HL-60 (cell line): ENCODE results near the gene CELF2.

Experiments
- DNase-seq, 2 experiments: peaks; one replicate each; pipeline ENCODE4 v3.0.0-alpha.2; 2010 to 2020; ENCODE audit warnings: low read depth in 1 of 2, low spot score in 1 of 2
- H3K27ac ChIP-seq: fragments of 250-450 bp; sonication (Bioruptor Pico); replicated peaks from 2 replicates; pipeline ENCODE4 v1.5.1; 2020; ENCODE audit warnings: mild to moderate bottlenecking, moderate library complexity
- H3K27me3 ChIP-seq: fragments of 250-450 bp; sonication (Bioruptor Pico); 2 replicates; pipeline ENCODE4 v1.5.1; 2021; ENCODE audit warnings: mild to moderate bottlenecking, moderate library complexity; ENCODE audit not compliant: insufficient read depth, poor library complexity, severe bottlenecking
- H3K4me3 ChIP-seq: replicated peaks from 2 replicates; pipeline ENCODE4 v1.5.1; 2011; ENCODE audit warnings: mild to moderate bottlenecking, control low read depth, low read length; ENCODE audit not compliant: insufficient read depth
- GABPA ChIP-seq: IDR thresholded peaks from 2 replicates; pipeline ENCODE4 v1.6.1; 2012; ENCODE audit warnings: low read depth
- POLR2AphosphoS5 ChIP-seq: IDR thresholded peaks from 2 replicates; pipeline ENCODE4 v1.6.1; 2012; ENCODE audit warnings: low read depth
- SPI1 ChIP-seq: IDR thresholded peaks from 2 replicates; pipeline ENCODE4 v1.6.1; 2012; ENCODE audit warnings: low read depth, mild to moderate bottlenecking, borderline replicate concordance
- TF ChIP-seq, protein P1 (sequence below): IDR thresholded peaks from 2 replicates; pipeline ENCODE4 v1.6.1; 2012; ENCODE audit warnings: low read depth; ENCODE audit not compliant: insufficient replicate concordance
- TF ChIP-seq, protein P2 (sequence below): IDR thresholded peaks from one replicate; pipeline ENCODE4 v1.5.1; 2011; ENCODE audit warnings: low read length, control low read depth, inconsistent platforms; ENCODE audit not compliant: insufficient read depth

CELF2 gene

DNA sequence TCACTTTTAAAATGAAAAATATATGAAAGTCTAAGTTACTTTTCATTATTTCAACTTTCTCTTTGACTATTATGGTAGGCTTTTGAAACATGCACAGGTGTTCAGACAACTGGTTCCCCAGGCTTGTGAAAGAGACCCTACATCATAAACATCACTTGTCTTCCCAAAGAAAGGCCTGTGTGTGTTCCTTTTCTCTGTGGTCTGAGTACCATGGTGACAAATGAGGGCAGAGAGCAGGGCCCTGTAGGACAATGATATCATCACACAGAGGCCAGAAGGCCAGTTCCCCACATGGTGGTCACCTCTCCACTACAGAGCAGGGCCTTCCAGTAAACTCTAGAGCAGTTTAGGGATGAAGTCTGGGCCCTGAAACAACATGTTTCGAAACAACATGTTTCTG is 305.0 kb downstream of the CELF2 start:
- TF ChIP-seq POLR2AphosphoS5 (no peak), GABPA (no peak), SPI1 (no peak)
- TF ChIP-seq, protein P1, sequence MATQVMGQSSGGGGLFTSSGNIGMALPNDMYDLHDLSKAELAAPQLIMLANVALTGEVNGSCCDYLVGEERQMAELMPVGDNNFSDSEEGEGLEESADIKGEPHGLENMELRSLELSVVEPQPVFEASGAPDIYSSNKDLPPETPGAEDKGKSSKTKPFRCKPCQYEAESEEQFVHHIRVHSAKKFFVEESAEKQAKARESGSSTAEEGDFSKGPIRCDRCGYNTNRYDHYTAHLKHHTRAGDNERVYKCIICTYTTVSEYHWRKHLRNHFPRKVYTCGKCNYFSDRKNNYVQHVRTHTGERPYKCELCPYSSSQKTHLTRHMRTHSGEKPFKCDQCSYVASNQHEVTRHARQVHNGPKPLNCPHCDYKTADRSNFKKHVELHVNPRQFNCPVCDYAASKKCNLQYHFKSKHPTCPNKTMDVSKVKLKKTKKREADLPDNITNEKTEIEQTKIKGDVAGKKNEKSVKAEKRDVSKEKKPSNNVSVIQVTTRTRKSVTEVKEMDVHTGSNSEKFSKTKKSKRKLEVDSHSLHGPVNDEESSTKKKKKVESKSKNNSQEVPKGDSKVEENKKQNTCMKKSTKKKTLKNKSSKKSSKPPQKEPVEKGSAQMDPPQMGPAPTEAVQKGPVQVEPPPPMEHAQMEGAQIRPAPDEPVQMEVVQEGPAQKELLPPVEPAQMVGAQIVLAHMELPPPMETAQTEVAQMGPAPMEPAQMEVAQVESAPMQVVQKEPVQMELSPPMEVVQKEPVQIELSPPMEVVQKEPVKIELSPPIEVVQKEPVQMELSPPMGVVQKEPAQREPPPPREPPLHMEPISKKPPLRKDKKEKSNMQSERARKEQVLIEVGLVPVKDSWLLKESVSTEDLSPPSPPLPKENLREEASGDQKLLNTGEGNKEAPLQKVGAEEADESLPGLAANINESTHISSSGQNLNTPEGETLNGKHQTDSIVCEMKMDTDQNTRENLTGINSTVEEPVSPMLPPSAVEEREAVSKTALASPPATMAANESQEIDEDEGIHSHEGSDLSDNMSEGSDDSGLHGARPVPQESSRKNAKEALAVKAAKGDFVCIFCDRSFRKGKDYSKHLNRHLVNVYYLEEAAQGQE: no peak
- TF ChIP-seq, protein P2, sequence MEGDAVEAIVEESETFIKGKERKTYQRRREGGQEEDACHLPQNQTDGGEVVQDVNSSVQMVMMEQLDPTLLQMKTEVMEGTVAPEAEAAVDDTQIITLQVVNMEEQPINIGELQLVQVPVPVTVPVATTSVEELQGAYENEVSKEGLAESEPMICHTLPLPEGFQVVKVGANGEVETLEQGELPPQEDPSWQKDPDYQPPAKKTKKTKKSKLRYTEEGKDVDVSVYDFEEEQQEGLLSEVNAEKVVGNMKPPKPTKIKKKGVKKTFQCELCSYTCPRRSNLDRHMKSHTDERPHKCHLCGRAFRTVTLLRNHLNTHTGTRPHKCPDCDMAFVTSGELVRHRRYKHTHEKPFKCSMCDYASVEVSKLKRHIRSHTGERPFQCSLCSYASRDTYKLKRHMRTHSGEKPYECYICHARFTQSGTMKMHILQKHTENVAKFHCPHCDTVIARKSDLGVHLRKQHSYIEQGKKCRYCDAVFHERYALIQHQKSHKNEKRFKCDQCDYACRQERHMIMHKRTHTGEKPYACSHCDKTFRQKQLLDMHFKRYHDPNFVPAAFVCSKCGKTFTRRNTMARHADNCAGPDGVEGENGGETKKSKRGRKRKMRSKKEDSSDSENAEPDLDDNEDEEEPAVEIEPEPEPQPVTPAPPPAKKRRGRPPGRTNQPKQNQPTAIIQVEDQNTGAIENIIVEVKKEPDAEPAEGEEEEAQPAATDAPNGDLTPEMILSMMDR: no peak
- no peak overlapping the region for H3K4me3 ChIP-seq
- DNase-seq: no peak
- H3K27me3 ChIP-seq: no peaks in the 10 kb centered on the region
- no peak overlapping the region for H3K27ac ChIP-seq

DNA sequence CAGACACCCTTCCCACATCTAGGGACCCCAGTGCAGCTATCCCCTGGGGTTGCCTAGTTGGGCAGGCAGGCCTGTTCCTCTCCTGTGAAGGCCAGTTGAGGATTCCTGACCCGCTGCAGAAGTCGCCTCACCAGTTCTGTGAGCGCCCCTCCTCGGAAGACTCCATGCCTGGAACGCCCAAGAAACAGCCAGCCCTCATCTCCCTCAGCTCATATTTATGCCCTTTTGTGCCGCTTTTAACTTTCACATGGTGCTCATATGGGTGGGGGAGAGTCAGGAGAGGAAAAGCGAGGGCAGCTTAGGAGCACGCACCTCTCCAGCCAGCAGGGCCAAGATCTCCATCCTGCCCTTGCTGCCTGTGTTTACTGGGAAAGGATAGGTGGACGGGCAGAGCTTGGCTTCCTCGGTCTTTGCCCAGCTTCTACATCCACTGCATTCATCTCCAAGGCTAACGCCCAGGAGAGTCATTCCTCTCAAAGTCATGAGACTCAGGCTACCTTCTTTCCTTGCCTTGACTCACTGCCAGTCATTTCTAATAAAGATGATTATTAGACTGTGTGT is 307.2 kb downstream of the CELF2 start:
- Histone ChIP-seq H3K4me3 (no peak overlapping the region), H3K27ac (no peak overlapping the region), H3K27me3 (no peaks in the 10 kb centered on the region)
- TF ChIP-seq, protein P1: no peak
- TF ChIP-seq SPI1 (no peak), POLR2AphosphoS5 (no peak), GABPA (no peak)
- TF ChIP-seq, protein P2: no peak
- DNase-seq: no peak

DNA sequence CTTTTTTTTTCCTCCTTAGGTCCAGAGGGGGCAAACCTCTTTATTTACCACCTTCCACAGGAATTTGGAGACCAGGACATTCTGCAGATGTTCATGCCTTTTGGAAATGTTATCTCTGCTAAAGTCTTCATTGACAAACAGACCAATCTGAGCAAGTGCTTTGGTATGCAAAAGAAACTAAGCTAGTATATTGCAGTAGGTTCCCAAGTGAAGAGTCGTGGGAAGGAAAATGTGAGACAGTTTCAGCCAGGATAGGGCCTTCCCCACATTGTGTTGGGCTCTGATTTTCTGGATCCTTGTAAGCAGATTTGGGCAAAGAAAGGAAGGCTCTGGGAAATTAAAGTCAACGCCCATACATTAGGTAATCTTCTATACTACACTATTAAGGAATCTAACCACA is 308.1 kb downstream of the CELF2 start:
- Histone ChIP-seq H3K27me3 (no peaks in the 10 kb centered on the region), H3K27ac (no peak overlapping the region), H3K4me3 (no peak overlapping the region)
- TF ChIP-seq, protein P2: no peak
- TF ChIP-seq SPI1: no peak
- TF ChIP-seq, protein P1: no peak
- TF ChIP-seq POLR2AphosphoS5: no peak
- TF ChIP-seq GABPA: no peak
- no peak for DNase-seq
